HG03064 (cell line): Measurements from ENCODE around the gene CERS5.
"Not testable (repeated sequence)": the region's sequence is repeated elsewhere in the genome, so short reads cannot be mapped to it uniquely, and the experiment has no call there.

Experiments
- ATAC-seq: cut with Tn5 transposase; IDR thresholded peaks from one replicate; pipeline ENCODE4 v1.9.1; 2021; ENCODE audit warnings: low read depth; ENCODE audit not compliant: unreplicated experiment

Gene CERS5

DNA sequence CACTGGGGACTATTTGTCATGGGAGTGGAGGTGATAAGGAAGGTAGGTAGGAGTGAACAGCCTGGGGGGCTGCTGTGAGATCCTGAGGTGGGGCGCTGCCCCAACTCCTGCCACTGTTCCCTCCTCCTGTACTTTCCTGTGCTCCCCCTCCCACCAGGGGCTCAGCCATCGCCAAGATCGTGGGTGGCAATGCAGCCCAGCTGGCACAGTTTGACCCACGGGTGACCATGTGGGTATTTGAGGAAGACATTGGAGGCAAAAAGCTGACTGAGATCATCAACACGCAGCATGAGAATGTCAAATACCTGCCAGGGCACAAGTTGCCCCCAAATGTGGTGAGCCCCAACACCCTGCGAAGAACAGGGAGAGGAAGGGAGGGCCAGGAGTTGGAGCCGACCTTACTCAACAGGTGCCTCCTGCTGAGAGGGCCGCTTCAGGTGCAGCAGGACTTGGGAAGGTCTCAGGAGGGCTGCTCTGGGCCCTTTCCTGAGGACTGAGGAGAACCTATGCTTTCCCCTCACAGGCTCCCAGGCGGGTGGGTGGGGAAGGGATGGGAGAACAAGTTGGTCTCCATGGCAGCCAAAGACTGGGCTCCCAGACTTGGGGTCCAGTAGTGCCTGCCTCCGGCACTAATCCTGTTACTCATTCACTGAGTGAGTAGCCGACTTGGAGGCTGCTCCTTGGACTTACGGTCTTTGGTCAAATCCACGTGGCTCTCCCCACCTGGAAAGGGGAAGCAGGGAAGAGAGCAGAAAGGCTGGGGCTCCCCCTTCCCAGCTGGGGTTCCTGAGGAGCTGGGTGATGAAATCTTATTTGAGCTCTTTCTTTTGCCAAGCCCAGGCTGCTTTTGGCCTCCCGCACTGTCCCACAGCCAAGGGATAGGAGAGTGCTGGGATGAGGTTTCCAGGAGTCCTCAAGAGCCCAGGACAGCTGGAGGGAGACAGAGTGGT is 62.5 kb downstream of the CERS5 start:
- no peak for ATAC-seq

DNA sequence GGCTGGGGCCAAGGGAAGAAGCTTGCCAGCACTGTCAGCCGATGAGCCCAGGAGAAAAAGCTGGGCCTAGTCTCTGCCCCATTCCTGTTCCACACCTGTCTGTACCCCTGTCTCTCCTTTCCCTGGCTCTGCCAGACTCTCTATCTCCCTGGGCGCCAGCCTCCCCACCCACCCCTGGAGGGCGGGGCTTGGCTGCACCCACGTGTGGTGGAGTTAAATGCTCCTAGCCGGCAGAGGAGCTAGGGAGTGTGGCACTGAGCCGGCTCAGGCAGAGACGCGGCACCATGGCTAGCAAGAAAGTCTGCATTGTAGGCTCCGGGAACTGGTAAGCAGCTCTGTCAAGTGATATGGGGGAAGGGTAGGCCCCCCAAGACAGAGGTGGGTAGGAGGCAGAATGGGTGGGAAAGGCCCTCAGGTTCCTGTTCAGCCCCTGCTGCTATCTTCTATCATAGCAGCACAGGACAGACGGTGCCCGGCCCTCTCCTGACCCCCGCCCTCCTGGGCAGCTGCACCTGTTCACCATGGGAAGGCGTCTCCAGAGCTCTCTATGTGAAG is 63.3 kb downstream of the CERS5 start, which contains the start of gene GPD1:
Gene GPD1, plus strand, starts transcription at position 242 of the 555 bp plus-strand sequence. Its CDS starts 43 bp downstream, at position 285.
- ATAC-seq = no peak

- ATAC-seq = no peak
Measured at GRCh38 chr12:50103351-50103750, 63.8 kb downstream of the CERS5 start.

DNA sequence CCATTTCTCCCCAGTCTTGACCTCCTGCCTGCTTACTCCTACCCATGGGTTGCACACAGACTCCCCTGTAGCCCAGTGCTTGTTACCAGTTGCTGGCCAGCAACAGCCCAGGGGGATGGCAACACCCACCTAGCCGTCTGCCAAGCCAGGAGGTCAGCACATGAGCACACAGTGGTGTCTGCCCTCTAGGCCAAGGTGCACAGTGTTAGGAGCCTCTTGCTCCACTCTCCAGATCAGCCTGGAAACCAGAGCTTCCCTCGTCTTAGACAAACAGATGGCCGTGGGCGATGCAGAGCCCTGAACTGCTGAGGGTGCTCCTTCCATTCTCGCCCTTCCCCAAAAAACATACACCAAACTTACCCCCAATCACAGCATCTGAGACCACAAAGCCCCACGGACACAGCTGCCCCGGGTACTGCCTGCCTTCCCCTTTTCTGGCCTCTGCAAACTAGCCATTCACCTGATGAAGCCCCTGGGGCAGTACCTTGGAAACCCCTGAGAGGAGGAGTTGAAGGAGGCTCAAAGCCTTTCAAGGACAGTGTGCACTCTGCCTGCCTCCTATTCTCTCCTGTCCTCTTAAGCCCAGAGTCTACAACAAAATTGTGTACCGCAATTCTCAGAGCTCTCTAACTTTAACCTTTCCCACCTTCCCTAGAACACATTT is 64.4 kb downstream of the CERS5 start:
- no peak for ATAC-seq

DNA sequence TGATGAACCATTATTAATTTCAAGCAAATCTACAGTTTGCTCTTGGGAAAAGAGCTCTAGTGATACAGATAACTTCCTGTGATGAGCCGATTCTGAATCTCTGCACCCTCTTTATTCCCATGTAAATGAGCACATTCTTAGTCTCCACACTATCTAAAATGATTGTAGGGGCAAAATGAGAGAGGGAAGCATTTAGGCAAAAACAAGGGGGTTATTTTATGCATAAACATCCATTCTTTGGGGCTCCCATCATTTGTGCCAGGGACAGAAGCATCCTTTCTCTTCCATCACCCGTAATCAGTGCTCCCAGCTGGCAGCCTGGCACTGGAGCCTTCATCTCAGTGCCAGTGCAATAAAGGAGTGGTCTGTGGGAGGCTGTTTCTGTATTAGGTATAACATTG is 65.0 kb downstream of the CERS5 start:
- ATAC-seq = no peak

DNA sequence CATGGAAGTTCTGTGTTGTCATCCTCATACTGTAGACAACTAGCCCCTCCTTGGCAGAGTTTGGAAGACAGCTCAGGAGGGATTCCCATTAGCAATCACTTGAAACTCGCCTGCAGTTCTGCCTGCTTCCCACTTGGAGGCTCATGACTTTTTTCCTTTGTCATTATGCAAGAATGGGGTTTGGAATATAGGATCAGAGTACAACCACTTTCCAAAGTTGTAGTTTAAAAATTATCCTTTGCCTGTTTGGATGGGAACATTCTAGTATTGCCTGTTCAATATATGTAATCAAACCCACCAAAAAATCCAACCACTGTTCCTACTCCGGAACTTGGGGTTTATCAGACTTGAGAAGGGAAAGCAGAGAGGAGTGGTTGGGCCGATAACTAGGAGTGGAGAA is 65.5 kb downstream of the CERS5 start:
- ATAC-seq = no peak

DNA sequence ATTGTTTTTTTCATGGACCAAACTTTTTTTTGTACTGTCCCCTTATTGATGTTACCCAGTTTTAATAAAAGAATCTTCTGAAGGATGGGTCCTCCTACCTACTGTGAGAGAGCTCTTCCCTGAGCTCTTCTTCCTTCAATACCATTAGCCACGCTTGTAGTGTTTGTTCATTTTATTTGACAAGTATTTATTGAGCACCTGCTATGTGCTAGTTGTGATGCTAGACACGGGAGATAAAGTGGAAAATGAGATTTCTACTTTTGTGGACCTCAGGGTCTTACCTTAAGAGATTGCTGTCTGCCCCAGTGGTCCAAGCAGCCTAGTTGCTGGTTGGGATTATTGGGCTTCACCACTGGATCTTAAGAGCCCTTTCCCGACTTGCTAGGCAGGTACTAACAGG is 66.6 kb downstream of the CERS5 start:
- ATAC-seq = no peak

- ATAC-seq = no peak
Measured at GRCh38 chr12:50099302-50100008, 67.7 kb downstream of the CERS5 start.

DNA sequence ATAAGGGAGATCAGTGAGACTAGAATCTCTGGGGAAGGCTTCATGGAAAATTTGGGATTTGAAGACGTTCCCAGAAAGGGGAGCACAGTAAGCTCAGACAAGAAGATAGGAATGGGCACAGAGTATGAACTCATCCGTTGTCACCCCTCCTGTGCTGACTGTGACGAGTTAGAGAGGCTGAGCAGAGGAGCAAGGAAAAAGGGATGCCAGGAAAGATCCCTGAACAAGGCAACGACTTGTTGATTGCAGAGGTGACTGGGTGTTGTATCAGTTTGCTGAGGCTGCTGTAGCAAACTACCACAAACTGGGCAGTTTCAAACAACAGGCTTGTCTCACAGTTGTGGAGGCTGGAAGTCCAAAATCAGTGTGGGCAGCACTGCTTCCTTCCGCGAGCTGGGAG is 69.2 kb downstream of the CERS5 start:
- no peak for ATAC-seq

DNA sequence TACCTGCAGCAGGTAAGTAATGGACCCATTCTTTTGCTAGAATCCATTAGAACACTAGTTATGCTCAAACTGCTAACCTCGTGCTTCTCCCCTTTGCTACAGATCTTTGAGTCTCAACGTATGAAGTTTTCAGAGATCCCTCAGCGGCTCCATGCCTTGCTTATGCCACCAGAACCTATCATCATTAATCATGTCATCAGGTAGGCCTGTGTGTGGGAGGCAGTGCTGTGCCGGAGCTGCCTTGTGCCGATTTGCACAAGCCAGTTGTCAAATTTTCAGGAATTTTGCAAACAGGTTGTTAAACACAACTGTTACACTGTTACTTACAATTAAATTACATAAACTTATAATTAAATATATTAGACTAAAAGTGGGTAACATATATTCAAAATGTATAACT is 76.8 kb downstream of the CERS5 start:
- no peak for ATAC-seq

- ATAC-seq = no peak
Measured at GRCh38 chr12:50089730-50090129, 77.4 kb downstream of the CERS5 start.

DNA sequence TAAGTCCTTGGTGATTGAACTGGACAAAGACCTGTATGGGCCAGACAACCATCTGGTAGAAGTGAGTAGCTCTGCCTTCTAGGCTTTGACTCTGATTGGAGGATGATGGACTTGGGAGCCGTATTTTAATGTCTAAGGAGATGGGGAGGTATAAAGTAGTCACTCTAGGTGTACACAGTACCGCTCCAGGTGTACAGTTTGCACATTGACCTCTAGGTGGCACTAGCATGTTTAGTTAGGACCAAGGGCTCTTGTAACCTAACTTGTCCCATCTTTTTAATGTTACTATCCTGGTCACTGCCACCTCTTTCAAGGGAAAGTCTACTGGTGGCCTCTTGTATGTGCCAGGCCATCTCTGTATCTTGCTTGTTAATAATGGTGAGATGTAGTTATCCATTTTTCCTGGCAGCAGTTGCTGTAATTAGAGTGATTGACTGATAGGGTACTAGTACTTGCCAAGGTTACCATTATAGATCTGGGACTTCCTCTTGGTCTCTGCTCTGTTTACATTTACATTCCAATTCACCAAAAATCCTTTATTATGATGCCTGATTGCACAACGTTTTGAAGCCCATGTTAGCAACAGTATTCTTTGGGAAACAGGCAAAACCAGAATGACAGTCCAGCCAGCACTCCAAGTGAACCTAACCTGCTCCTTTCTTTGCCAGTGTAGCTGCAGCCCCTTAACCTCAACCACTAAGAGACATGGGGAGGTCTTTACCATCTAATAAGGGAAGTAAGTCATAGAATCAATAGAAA is 78.4 kb downstream of the CERS5 start:
- ATAC-seq = no peak

GRCh38 chr12:50087995-50088394 is 79.2 kb downstream of the CERS5 start:
- ATAC-seq = no peak

- no peak for ATAC-seq
Measured at GRCh38 chr12:50087151-50087550, 80.0 kb downstream of the CERS5 start.

GRCh38 chr12:50086148-50086547 is 81.0 kb downstream of the CERS5 start:
- ATAC-seq = no peak

GRCh38 chr12:50085615-50086072 is 81.5 kb downstream of the CERS5 start:
- no peak for ATAC-seq

GRCh38 chr12:50084775-50085614 is 82.2 kb downstream of the CERS5 start, which contains the start of gene SMARCD1:
SMARCD1 (plus strand) TSS chr12:50085342; CDS start chr12:50085370, 28 bp downstream.
- ATAC-seq = peak; percentile 71

- not testable (repeated sequence) for ATAC-seq
Measured at GRCh38 chr12:50084409-50084774, 82.8 kb downstream of the CERS5 start.

- ATAC-seq = no peak
Measured at GRCh38 chr12:50083301-50083700, 83.9 kb downstream of the CERS5 start.
